UCSD-AML1 (cell line): ENCODE measurements around the gene C11orf24.
"Not testable (repeated sequence)": the region's sequence is repeated elsewhere in the genome, so short reads cannot be mapped to it uniquely, and the experiment has no call there.

Source experiments
- DNase-seq: peaks from one replicate; lab custom pipeline; 2025; ENCODE audit not compliant: unreplicated experiment; lab: John Stamatoyannopoulos, UW

Gene C11orf24

GRCh38 chr11:68256331-68256741 lies 15.4 kb downstream of the C11orf24 start:
- no peak for DNase-seq

- no peak for DNase-seq
These were observed 16.2 kb downstream of the C11orf24 start for GRCh38 chr11:68255526-68255925.

GRCh38 chr11:68254421-68254820 lies 17.4 kb downstream of the C11orf24 start:
- no peak for DNase-seq

GRCh38 chr11:68251765-68252164 lies 20.0 kb downstream of the C11orf24 start:
- no peak for DNase-seq

GRCh38 chr11:68244912-68245311 lies 26.9 kb downstream of the C11orf24 start:
- not testable (repeated sequence) for DNase-seq

GRCh38 chr11:68243847-68244246 lies 27.9 kb downstream of the C11orf24 start:
- not testable (repeated sequence) for DNase-seq

GRCh38 chr11:68242616-68243015 lies 29.2 kb downstream of the C11orf24 start:
- DNase-seq, result no peak

- no peak for DNase-seq
These were observed 40.2 kb downstream of the C11orf24 start for GRCh38 chr11:68231621-68232020.

GRCh38 chr11:68229601-68230000 lies 42.2 kb downstream of the C11orf24 start:
- DNase-seq, result no peak

- no peak for DNase-seq
These were observed 45.4 kb downstream of the C11orf24 start for GRCh38 chr11:68226421-68226820.

GRCh38 chr11:68224606-68225005 lies 47.2 kb downstream of the C11orf24 start:
- no peak for DNase-seq

- DNase-seq, result no peak
These were observed 48.5 kb downstream of the C11orf24 start for GRCh38 chr11:68223275-68223674.

GRCh38 chr11:68221406-68221805 lies 50.4 kb downstream of the C11orf24 start:
- no peak for DNase-seq

- DNase-seq, result no peak
These were observed 55.4 kb downstream of the C11orf24 start for GRCh38 chr11:68216171-68216938.

- DNase-seq, result no peak
These were observed 56.1 kb downstream of the C11orf24 start for GRCh38 chr11:68215524-68216170.

- no peak for DNase-seq
These were observed 56.7 kb downstream of the C11orf24 start for GRCh38 chr11:68215087-68215445.

- DNase-seq, result no peak
These were observed 57.3 kb downstream of the C11orf24 start for GRCh38 chr11:68214173-68215086.

GRCh38 chr11:68213555-68214172 lies 58.1 kb downstream of the C11orf24 start:
- peak; percentile 90 for DNase-seq

GRCh38 chr11:68213135-68213515 lies 58.6 kb downstream of the C11orf24 start, which contains the start of gene KMT5B:
Gene KMT5B, minus strand, starts transcription at chr11:68213296. Its CDS starts 23,220 bp downstream, at chr11:68190076.
- DNase-seq, result peak; percentile 69

GRCh38 chr11:68212421-68213134 lies 59.2 kb downstream of the C11orf24 start:
- DNase-seq, result peak; percentile 74
